ENCODE data around the gene FIZ1. TPM values are rescaled to one million over a fixed set of nuclear protein-coding genes. Genes with fewer than 3 reads are reported as not detected.

FIZ1 gene
- total and polyA plus RNA-seq, 4 donors = 2.8 to 13.2 (median 12.7) TPM

GRCh38 chr19:55602104-55603001, 3.0 kb upstream of the FIZ1 start:
- ATAC-seq (ENCODE audit: low FRiP score) (no peak), DNase-seq (no peak)
- no peak overlapping the region for H3K4me3 ChIP-seq (ENCODE audit: low read length in 2 of 2)
- WGBS, 2 donors = 90% methylated on average over 59 to 60 of the region's 60 CpGs
- no peaks in the 10 kb centered on the region for H3K9me3 ChIP-seq (ENCODE audit: control insufficient read depth, low read length)
- intact Hi-C loops (cut with DNase I) = no loop called here
- no peak overlapping the region for H3K27ac ChIP-seq (ENCODE audit: low read depth in 1 of 2, low read length in 2 of 2)
- H3K36me3 ChIP-seq (ENCODE audit: control insufficient read depth in 1 of 2, insufficient read depth in 2 of 2, low read length in 1 of 2) = no peaks in the 10 kb centered on the region
- no peaks in the 10 kb centered on the region for H3K27me3 ChIP-seq (ENCODE audit: control insufficient read depth in 1 of 2, insufficient read depth in 2 of 2, low read length in 1 of 2)
- H3K4me1 ChIP-seq (ENCODE audit: control insufficient read depth in 1 of 2, insufficient read depth in 2 of 2, low read length in 2 of 2) = no peaks in the 10 kb centered on the region

DNA sequence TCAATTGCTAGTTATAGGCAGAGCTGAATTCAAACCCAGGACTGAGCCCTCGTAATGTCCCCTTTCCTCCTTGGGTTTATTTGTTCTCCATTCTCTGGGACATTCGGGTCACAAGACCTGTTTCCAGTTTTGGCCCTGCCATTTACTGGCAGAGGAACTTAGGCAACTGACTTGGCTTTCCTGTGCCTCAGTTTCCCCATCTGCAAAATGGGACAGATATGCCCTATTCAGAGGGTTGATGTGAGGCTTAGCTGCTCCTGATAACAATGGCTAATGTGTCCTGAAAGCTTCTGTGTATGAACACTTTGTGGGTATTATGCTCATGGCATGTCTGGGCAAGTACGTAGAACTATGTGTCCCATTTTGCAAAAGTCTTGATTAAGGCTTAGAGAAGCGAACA, 1.8 kb upstream of the FIZ1 start:
- Histone ChIP-seq H3K27me3 (ENCODE audit: control insufficient read depth in 1 of 2, insufficient read depth in 2 of 2, low read length in 1 of 2) (no peaks in the 10 kb centered on the region), H3K27ac (ENCODE audit: low read depth in 1 of 2, low read length in 2 of 2) (peak overlapping the region in 1 of 2 donors; percentile 45), H3K36me3 (ENCODE audit: control insufficient read depth in 1 of 2, insufficient read depth in 2 of 2, low read length in 1 of 2) (no peaks in the 10 kb centered on the region), H3K4me3 (ENCODE audit: low read length in 2 of 2) (peak overlapping the region in 1 of 2 donors; percentile 72), H3K9me3 (ENCODE audit: control insufficient read depth, low read length) (no peaks in the 10 kb centered on the region), H3K4me1 (ENCODE audit: control insufficient read depth in 1 of 2, insufficient read depth in 2 of 2, low read length in 2 of 2) (no peaks in the 10 kb centered on the region)
- intact Hi-C loops (cut with DNase I) = no loop called here
- no peak for DNase-seq
- 68 to 77% methylated on average over 4 of the region's 4 CpGs for WGBS, 2 donors
- no peak for ATAC-seq (ENCODE audit: low FRiP score)

- no peaks in the 10 kb centered on the region for H3K27me3 ChIP-seq (ENCODE audit: control insufficient read depth in 1 of 2, insufficient read depth in 2 of 2, low read length in 1 of 2)
- DNase-seq (no peak), ATAC-seq (ENCODE audit: low FRiP score) (no peak)
- peaks cover 0 to 1% of the 10 kb centered on the region in 2 donors for H3K36me3 ChIP-seq (ENCODE audit: control insufficient read depth in 1 of 2, insufficient read depth in 2 of 2, low read length in 1 of 2)
- intact Hi-C loops (cut with DNase I) = no loop called here
- peak overlapping the region; percentile 45 for H3K27ac ChIP-seq (ENCODE audit: low read depth in 1 of 2, low read length in 2 of 2)
- 3 to 6% methylated on average over 15 of the region's 15 CpGs for WGBS, 2 donors
- no peaks in the 10 kb centered on the region for H3K9me3 ChIP-seq (ENCODE audit: control insufficient read depth, low read length)
- H3K4me3 ChIP-seq (ENCODE audit: low read length in 2 of 2) = peak overlapping the region; percentile 67 to 72
- no peaks in the 10 kb centered on the region for H3K4me1 ChIP-seq (ENCODE audit: control insufficient read depth in 1 of 2, insufficient read depth in 2 of 2, low read length in 2 of 2)
Observed at GRCh38 chr19:55600662-55601028, 1.3 kb upstream of the FIZ1 start.

DNA sequence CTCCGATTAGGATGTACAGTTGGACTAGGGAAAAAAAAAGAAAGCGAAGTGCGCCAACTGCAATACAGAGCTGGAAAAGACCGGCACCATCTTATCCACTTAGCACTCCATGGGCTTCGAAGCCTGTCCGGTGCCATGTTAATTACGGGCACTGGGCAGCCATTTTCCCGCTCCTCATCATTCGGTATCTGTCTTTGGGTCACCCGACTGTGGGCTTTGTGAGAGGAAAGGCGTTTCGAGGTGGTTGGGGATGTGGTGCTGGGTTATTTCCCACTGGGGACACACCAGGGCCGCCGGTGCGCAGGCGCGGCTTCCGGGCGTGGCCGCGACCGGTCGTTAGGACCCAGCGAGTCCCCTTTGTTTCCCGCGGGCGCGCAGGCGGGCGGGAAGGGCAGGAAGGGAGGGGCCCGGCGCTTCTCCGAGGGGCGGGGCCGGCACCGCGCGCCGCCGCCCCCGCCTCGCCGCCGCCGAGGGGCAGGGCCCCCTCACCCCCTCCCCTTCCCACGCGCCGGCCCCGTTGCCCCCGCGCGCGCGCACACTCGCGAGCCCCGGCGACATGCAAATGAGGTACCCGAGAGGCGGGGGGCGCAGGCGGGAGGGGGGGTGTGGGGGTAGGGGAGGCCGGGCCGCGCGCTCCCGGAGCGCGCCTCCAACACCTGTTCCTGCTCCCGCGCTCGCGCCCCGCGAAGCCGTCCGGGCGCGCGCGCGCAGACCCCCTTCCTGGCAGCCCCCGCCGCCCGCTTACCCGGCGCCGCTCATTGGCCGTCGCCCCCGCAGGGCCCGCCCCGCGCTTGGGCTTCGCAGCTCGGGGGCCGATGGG, 735 bp upstream of the FIZ1 start, which contains the start of gene ZNF524:
Gene ZNF524, plus strand, starts transcription at position 447 of the 820 bp plus-strand sequence. CDS start 1,825 bp downstream, outside the sequence.
- H3K4me3 ChIP-seq (ENCODE audit: low read length in 2 of 2) = peak within 1 kb of the TSS; percentile 72 to 82
- ATAC-seq (ENCODE audit: low FRiP score) = peak; percentile 83
- H3K27ac ChIP-seq (ENCODE audit: low read depth in 1 of 2, low read length in 2 of 2) = peak within 1 kb of the TSS; percentile 83 to 89
- intact Hi-C loops (cut with DNase I) = loop anchor here in 1 of 2 donors (1.0 kb wide), 1 partner anchor 13 kb away; no protein-coding TSS in a partner anchor
- no peaks in the 10 kb centered on the region for H3K27me3 ChIP-seq (ENCODE audit: control insufficient read depth in 1 of 2, insufficient read depth in 2 of 2, low read length in 1 of 2)
- 0% methylated on average over 55 to 97 of the region's 97 CpGs for WGBS, 2 donors
- peaks cover 0 to 3% of the 10 kb centered on the region in 2 donors for H3K36me3 ChIP-seq (ENCODE audit: control insufficient read depth in 1 of 2, insufficient read depth in 2 of 2, low read length in 1 of 2)
- H3K9me3 ChIP-seq (ENCODE audit: control insufficient read depth, low read length) = no peaks in the 10 kb centered on the region
- H3K4me1 ChIP-seq (ENCODE audit: control insufficient read depth in 1 of 2, insufficient read depth in 2 of 2, low read length in 2 of 2) = no peaks in the 10 kb centered on the region
- peak; percentile 89 to 93 for DNase-seq

DNA sequence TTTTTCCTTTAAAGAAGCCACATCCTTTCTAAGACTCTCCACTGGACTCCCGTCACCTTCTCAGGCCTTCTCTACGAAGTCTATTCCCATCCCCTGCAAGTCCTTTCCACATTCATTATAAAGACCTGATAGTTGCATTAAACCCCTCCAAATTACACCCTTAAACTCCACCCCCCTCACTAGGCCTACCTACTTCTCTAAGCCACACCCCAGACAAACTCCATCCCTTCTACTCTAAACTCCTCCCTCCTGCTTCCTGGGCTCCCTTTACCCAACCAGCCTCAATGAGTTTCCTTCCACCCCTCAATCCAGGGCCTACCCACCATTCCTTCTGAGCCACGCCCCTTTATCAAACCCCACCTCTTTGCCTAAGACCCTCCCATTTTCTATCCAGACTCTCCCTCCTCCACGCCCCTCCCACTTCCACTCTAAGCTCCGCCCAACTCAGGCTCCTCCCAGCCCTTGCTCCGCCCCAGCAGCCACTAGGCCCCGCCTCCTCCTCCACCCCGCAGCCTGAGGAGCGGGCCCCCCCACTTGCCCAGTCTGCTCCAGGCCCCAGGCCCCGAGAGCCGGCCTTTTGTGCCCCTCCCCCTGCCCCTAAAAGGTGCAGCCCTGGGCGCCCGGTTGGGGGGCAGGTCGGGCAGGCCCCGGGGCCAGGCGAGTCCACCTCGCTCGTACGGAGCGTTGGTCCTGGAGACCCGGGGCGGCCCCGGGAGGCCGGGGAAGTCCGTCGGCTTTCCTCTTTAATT, 424 bp downstream of the FIZ1 start:
- H3K9me3 ChIP-seq (ENCODE audit: control insufficient read depth, low read length) = no peaks in the 10 kb centered on the region
- H3K36me3 ChIP-seq (ENCODE audit: control insufficient read depth in 1 of 2, insufficient read depth in 2 of 2, low read length in 1 of 2) = peaks cover 0 to 3% of the 10 kb centered on the region in 2 donors
- WGBS, 2 donors = 6 to 7% methylated on average over 26 of the region's 26 CpGs
- H3K27me3 ChIP-seq (ENCODE audit: control insufficient read depth in 1 of 2, insufficient read depth in 2 of 2, low read length in 1 of 2) = no peaks in the 10 kb centered on the region
- peak overlapping the region; percentile 60 to 83 for H3K27ac ChIP-seq (ENCODE audit: low read depth in 1 of 2, low read length in 2 of 2)
- peak overlapping the region; percentile 70 to 82 for H3K4me3 ChIP-seq (ENCODE audit: low read length in 2 of 2)
- intact Hi-C loops (cut with DNase I) = loop anchor here in 1 of 2 donors (1.0 kb wide), 1 partner anchor 12 kb away; no protein-coding TSS in a partner anchor
- ATAC-seq (ENCODE audit: low FRiP score) (peak; percentile 92), DNase-seq (peak; percentile 95 to 97)
- H3K4me1 ChIP-seq (ENCODE audit: control insufficient read depth in 1 of 2, insufficient read depth in 2 of 2, low read length in 2 of 2) = no peaks in the 10 kb centered on the region

DNA sequence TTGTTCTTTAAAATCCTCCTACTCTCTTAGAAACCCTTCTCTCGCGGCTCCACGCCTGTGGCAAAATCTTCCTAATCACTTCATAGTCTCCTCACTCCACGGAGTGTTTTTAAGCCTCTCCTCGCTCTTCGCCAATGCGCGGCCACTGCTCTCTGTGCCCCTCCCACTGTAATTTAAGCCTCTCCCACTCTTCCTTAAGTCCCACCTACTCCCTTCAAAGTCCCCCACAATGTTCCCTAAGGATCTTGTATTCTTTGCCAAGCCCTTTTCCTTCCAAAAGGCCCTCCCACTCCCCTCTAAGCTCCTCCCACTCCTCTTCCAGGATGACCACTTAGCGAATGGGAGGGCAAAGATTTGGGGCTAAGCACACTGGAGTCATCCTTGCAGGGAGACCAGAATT, 1.3 kb downstream of the FIZ1 start:
- intact Hi-C loops (cut with DNase I) = no loop called here
- no peaks in the 10 kb centered on the region for H3K4me1 ChIP-seq (ENCODE audit: control insufficient read depth in 1 of 2, insufficient read depth in 2 of 2, low read length in 2 of 2)
- no peak overlapping the region for H3K27ac ChIP-seq (ENCODE audit: low read depth in 1 of 2, low read length in 2 of 2)
- H3K27me3 ChIP-seq (ENCODE audit: control insufficient read depth in 1 of 2, insufficient read depth in 2 of 2, low read length in 1 of 2) = no peaks in the 10 kb centered on the region
- H3K9me3 ChIP-seq (ENCODE audit: control insufficient read depth, low read length) = no peaks in the 10 kb centered on the region
- ATAC-seq (ENCODE audit: low FRiP score) = no peak
- 74 to 88% methylated on average over 9 of the region's 9 CpGs for WGBS, 2 donors
- no peak overlapping the region for H3K4me3 ChIP-seq (ENCODE audit: low read length in 2 of 2)
- no peak for DNase-seq
- H3K36me3 ChIP-seq (ENCODE audit: control insufficient read depth in 1 of 2, insufficient read depth in 2 of 2, low read length in 1 of 2) = peaks cover 0 to 3% of the 10 kb centered on the region in 2 donors

GRCh38 chr19:55597501-55597921, 1.8 kb downstream of the FIZ1 start:
- 91 to 96% methylated on average over 26 to 30 of the region's 30 CpGs for WGBS, 2 donors
- no peaks in the 10 kb centered on the region for H3K9me3 ChIP-seq (ENCODE audit: control insufficient read depth, low read length)
- H3K36me3 ChIP-seq (ENCODE audit: control insufficient read depth in 1 of 2, insufficient read depth in 2 of 2, low read length in 1 of 2) = peaks cover 0 to 3% of the 10 kb centered on the region in 2 donors
- no peaks in the 10 kb centered on the region for H3K27me3 ChIP-seq (ENCODE audit: control insufficient read depth in 1 of 2, insufficient read depth in 2 of 2, low read length in 1 of 2)
- ATAC-seq (ENCODE audit: low FRiP score) (no peak), DNase-seq (peak in 1 of 2 donors; percentile 78)
- H3K27ac ChIP-seq (ENCODE audit: low read depth in 1 of 2, low read length in 2 of 2) = no peak overlapping the region
- no peak overlapping the region for H3K4me3 ChIP-seq (ENCODE audit: low read length in 2 of 2)
- intact Hi-C loops (cut with DNase I) = no loop called here
- H3K4me1 ChIP-seq (ENCODE audit: control insufficient read depth in 1 of 2, insufficient read depth in 2 of 2, low read length in 2 of 2) = no peaks in the 10 kb centered on the region

DNA sequence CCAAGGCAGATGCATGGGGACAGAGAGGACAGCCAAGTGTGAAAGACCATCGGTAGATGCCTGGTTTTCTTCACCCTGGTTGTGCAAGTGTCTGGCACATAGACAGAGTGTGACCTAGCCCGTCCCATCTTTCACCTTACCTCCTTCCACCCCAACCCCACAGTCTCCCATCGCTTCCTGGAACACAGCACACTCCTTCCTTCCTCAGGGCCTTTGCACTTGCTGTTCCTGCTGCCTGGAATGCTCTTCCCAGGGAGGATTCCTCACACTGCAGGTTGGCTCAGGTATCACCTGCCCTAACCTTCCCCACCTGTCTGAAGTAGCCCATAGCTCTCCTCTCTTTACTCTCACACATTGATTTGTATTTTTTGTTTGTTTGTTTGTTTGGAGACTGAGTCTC, 3.0 kb downstream of the FIZ1 start:
- peaks cover 0 to 3% of the 10 kb centered on the region in 2 donors for H3K36me3 ChIP-seq (ENCODE audit: control insufficient read depth in 1 of 2, insufficient read depth in 2 of 2, low read length in 1 of 2)
- WGBS, 2 donors = 92 to 94% methylated on average over 3 of the region's 3 CpGs
- intact Hi-C loops (cut with DNase I) = no loop called here
- DNase-seq (no peak), ATAC-seq (ENCODE audit: low FRiP score) (no peak)
- no peaks in the 10 kb centered on the region for H3K9me3 ChIP-seq (ENCODE audit: control insufficient read depth, low read length)
- no peaks in the 10 kb centered on the region for H3K4me1 ChIP-seq (ENCODE audit: control insufficient read depth in 1 of 2, insufficient read depth in 2 of 2, low read length in 2 of 2)
- no peaks in the 10 kb centered on the region for H3K27me3 ChIP-seq (ENCODE audit: control insufficient read depth in 1 of 2, insufficient read depth in 2 of 2, low read length in 1 of 2)
- H3K4me3 ChIP-seq (ENCODE audit: low read length in 2 of 2) = no peak overlapping the region
- H3K27ac ChIP-seq (ENCODE audit: low read depth in 1 of 2, low read length in 2 of 2) = no peak overlapping the region

Measured in aorta (tissue), 5 donors.